Right ventricle myocardium inferior (tissue), 1 donor: ENCODE results near the gene CNGB1. TPM values are rescaled to one million over a fixed set of nuclear protein-coding genes. Genes with fewer than 3 reads are reported as not detected.
"Not testable (repeated sequence)": the region's sequence is repeated elsewhere in the genome, so short reads cannot be mapped to it uniquely, and the experiment has no call there.

ENCODE experiments used
- ATAC-seq: fragments of 200-7000 bp; cut with Tn5 transposase; one replicate; pipeline ENCODE4 v1.9.1; 2020; ENCODE audit warnings: mild to moderate bottlenecking, moderate library complexity
- DNase-seq: peaks from one replicate; pipeline ENCODE4 v3.0.0; 2021; ENCODE audit errors: missing footprints
- intact Hi-C: fragments of 100-400 bp; cut with DNase I; formaldehyde crosslinking; loops from one replicate; pipeline ENCODE4 v1.11.0; 2022
- total RNA-seq: library from RNA; stranded (reverse); fragmentation: NEBNext Ultra II Directional; extraction: Animal tissue kit (Norgen Biotek cat#: 25700); gene quantifications from one replicate; pipeline ENCODE4 v1.2.1, GENCODE V29; 2021
- donor health status: DM: no; HTN: yes; CAD: no; lungs with severe emphysema.

Gene CNGB1
- total RNA-seq, 1 donor from 2014 or later = not detected

- ATAC-seq (no peak), DNase-seq (no peak)
- intact Hi-C loops = no loop called here
Measured at GRCh38 chr16:57920215-57920879, 50.6 kb downstream of the CNGB1 start.

GRCh38 chr16:57918994-57919393 is 51.9 kb downstream of the CNGB1 start:
- DNase-seq = no peak
- no peak for ATAC-seq
- intact Hi-C loops = no loop called here

GRCh38 chr16:57918444-57918843 is 52.5 kb downstream of the CNGB1 start:
- DNase-seq (no peak), ATAC-seq (no peak)
- intact Hi-C loops = no loop called here

GRCh38 chr16:57917929-57918328 is 53.0 kb downstream of the CNGB1 start:
- ATAC-seq, DNase-seq, intact Hi-C loops: not testable (repeated sequence)

- intact Hi-C loops, ATAC-seq, DNase-seq: not testable (repeated sequence)
Measured at GRCh38 chr16:57917489-57917888, 53.4 kb downstream of the CNGB1 start.

GRCh38 chr16:57916735-57917438 is 54.0 kb downstream of the CNGB1 start:
- intact Hi-C loops = no loop called here
- no peak for ATAC-seq
- DNase-seq = no peak

- no peak for DNase-seq
- no peak for ATAC-seq
- intact Hi-C loops = no loop called here
Measured at GRCh38 chr16:57915811-57916488, 55.0 kb downstream of the CNGB1 start.

- DNase-seq (no peak), ATAC-seq (no peak)
- intact Hi-C loops = no loop called here
Measured at GRCh38 chr16:57915267-57915666, 55.7 kb downstream of the CNGB1 start.

GRCh38 chr16:57914244-57915173 is 56.4 kb downstream of the CNGB1 start:
- ATAC-seq (no peak), DNase-seq (no peak)
- intact Hi-C loops = no loop called here

GRCh38 chr16:57912529-57913260 is 58.2 kb downstream of the CNGB1 start:
- DNase-seq (no peak), ATAC-seq (no peak)

GRCh38 chr16:57911743-57912142 is 59.2 kb downstream of the CNGB1 start:
- ATAC-seq (no peak), DNase-seq (no peak)
- intact Hi-C loops = no loop called here

More at GRCh38 chr16:57912529-57913260, 58.2 kb downstream of the CNGB1 start:
- intact Hi-C loops = no loop called here

GRCh38 chr16:57910696-57911095 is 60.2 kb downstream of the CNGB1 start:
- intact Hi-C loops = no loop called here
- DNase-seq (no peak), ATAC-seq (no peak)

- DNase-seq (no peak), ATAC-seq (no peak)
- intact Hi-C loops = no loop called here
Measured at GRCh38 chr16:57908409-57908987, 62.4 kb downstream of the CNGB1 start.

GRCh38 chr16:57906382-57907316 is 64.3 kb downstream of the CNGB1 start:
- intact Hi-C loops = no loop called here
- DNase-seq (no peak), ATAC-seq (peak; percentile 60)

- intact Hi-C loops = no loop called here
- ATAC-seq = no peak
Measured at GRCh38 chr16:57904101-57904500, 66.8 kb downstream of the CNGB1 start.

GRCh38 chr16:57903656-57904055 is 67.3 kb downstream of the CNGB1 start:
- no peak for ATAC-seq
- no peak for DNase-seq
- intact Hi-C loops = no loop called here

More at GRCh38 chr16:57904101-57904500, 66.8 kb downstream of the CNGB1 start:
- no peak for DNase-seq
